Measurements from ENCODE around the gene FERMT3.

FERMT3 gene

DNA sequence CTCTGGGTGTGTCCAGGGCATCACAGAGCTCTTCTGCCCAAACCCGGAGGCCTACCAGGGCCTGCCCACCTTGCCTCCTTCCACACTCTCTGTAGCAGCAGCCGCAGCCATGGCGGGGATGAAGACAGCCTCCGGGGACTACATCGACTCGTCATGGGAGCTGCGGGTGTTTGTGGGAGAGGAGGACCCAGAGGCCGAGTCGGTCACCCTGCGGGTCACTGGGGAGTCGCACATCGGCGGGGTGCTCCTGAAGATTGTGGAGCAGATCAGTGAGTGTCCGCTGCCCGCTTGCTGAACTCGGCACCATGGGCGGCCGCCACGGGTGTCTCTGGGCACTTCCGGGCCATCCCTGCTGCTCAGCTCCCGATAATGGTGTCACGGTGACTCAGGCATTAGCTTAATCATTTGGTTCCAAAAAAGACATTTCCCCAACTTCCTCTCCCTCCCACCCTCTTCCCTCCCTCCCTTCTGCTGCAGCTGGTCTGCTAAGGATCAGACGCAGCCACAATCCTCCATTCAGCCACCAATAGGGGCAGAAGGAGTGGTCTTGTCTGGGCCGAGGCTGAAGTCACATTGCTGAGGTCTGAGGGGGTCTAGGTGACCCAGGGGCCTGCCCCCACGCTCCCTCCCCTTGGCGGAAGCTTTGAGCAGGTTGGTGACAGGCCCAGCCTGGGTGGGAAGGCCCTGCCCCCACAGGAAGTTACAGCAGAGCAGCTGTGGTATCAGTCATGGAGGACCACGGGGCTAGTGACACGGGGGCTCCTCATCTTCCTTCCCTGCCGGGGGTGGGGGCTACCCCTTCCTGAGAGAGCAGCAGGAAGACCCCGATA, 950 bp downstream of the FERMT3 start:
- Mint-ChIP-seq H3K27me3 (no peaks in the 10 kb centered on the region), H3K9me3 (ENCODE audit: low read depth) (no peaks in the 10 kb centered on the region), H3K27ac (peak overlapping the region; percentile 96), H3K36me3 (peaks cover 3% of the 10 kb centered on the region), H3K4me1 (ENCODE audit: low read depth) (peaks cover 36% of the 10 kb centered on the region), H3K4me3 (peak overlapping the region; percentile 93)

DNA sequence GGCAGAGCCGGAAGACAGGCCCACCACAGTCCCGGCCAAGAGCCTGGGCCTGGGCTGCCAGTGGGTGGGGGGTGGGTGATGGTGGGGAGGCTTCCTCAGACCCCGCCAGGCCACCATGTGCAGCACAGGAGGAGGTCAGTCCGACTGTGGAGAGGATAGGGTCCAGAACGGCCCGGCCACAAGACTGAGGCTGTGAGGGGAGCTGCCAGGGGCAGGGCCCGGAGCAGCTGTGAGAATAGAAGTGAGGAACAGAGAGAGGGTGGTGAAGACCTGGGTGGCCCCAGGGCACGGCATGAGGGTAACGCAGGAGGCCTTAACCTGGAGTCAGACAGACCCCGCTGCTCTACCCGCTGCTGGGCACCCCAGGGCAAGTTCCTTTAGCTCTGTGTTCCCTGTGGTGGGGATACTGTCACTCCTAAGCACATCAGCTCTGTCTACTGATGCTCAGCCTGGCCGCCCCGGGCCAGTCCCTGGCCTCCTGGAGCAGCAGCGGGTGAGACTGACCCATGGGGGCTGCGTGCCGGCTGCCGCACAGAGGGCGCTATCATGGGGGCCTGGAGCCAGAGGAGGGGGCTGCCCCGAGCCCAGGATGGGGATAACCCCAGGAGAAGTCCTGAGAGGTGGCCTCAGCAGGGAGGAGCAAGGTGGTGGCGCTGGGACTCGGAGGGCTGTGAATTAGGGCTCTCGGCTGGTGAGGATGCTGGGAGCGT, 1.7 kb downstream of the FERMT3 start:
- Mint-ChIP-seq H3K27me3 (no peaks in the 10 kb centered on the region), H3K4me3 (peak overlapping the region; percentile 93), H3K9me3 (ENCODE audit: low read depth) (no peaks in the 10 kb centered on the region), H3K4me1 (ENCODE audit: low read depth) (peaks cover 37% of the 10 kb centered on the region), H3K27ac (peak overlapping the region; percentile 96), H3K36me3 (peaks cover 3% of the 10 kb centered on the region)

DNA sequence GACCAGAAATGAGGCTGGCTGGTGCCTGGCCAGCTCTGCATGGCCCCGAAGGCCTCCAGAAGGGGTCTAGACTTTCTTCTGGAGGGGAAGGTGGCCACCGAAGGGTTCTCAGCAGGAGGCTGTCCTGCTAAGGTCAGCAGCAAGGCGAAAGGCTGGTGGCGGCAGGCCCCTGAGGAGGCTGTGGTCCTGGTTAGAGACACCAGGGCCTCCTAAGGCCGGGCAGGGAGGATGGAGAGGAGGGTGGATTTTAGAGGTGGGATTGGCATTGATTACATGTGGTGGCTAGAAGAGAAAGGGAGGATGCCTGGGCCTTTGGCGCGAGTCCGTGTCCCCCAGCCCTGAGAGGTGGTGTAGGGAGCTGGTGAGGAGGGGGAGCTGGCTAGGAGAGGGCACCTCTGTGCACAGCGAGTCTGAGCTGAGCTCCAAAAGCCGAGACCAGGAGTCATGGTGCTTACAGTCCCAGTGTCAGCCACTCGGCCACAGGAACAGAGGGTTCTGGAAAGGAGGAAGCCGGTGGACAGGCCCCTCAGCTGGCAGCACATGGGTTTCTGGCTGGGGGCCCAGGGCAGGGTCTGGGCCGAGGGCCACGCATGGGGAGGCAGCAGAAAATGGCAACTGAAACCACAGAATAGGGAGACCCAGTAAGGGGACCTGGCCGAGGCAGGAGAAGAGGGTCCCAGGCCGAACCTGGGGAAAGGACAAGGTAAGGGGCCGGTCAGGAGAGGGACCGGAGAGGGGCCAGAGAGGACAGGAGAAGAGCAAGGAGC, 2.5 kb downstream of the FERMT3 start:
- Mint-ChIP-seq H3K4me1 (ENCODE audit: low read depth) (peaks cover 34% of the 10 kb centered on the region), H3K27me3 (no peaks in the 10 kb centered on the region), H3K9me3 (ENCODE audit: low read depth) (no peaks in the 10 kb centered on the region), H3K27ac (peak overlapping the region; percentile 81), H3K4me3 (peak overlapping the region; percentile 93), H3K36me3 (peaks cover 4% of the 10 kb centered on the region)

DNA sequence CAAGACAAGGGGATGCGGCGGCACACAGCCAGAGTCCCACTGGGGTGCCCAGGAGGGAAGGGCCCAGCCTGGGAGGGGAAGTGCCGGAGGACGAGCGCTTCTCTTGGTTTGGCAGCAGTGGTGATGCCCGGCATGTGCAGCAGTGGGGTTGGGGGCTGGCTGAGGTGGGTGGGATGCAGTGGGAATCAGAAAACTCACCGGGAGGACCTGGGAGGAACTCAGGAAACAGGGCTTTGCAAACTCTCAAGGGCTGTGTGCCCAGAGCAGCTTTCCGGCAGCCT, 3.0 kb downstream of the FERMT3 start:
- Mint-ChIP-seq H3K27me3 (no peaks in the 10 kb centered on the region), H3K27ac (peak overlapping the region; percentile 81), H3K36me3 (peaks cover 4% of the 10 kb centered on the region), H3K4me1 (ENCODE audit: low read depth) (peaks cover 29% of the 10 kb centered on the region), H3K4me3 (no peak overlapping the region), H3K9me3 (ENCODE audit: low read depth) (no peaks in the 10 kb centered on the region)

DNA sequence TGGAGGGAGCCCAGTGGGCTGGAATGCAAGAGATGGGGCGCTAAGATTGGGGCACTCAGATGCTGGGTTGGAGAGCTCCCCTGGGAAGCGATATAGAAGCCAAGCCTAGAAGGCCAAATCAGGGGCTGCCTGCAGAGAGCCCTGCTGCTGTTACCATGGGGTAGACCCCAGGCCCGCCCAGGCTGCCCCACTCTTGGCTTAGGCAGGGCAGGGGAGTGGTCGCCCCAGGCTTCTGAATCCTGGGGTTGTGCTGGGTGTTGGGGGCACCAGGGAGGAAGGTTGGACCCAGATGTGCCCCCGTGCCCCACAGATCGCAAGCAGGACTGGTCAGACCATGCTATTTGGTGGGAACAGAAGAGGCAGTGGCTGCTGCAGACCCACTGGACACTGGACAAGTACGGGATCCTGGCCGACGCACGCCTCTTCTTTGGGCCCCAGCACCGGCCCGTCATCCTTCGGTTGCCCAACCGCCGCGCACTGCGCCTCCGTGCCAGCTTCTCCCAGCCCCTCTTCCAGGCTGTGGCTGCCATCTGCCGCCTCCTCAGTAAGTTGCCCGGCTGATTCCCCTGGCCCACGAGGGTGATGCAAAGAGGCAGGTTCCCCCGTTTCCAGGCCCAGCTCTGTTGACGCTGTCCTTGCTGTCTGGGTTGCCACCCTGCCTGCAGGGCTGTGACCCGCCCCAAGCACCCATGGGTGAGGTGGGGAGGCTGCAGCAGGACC, 3.9 kb downstream of the FERMT3 start:
- Mint-ChIP-seq H3K4me3 (no peak overlapping the region), H3K27me3 (no peaks in the 10 kb centered on the region), H3K4me1 (ENCODE audit: low read depth) (peaks cover 31% of the 10 kb centered on the region), H3K36me3 (peaks cover 2% of the 10 kb centered on the region), H3K9me3 (ENCODE audit: low read depth) (no peaks in the 10 kb centered on the region), H3K27ac (peak overlapping the region; percentile 46)

DNA sequence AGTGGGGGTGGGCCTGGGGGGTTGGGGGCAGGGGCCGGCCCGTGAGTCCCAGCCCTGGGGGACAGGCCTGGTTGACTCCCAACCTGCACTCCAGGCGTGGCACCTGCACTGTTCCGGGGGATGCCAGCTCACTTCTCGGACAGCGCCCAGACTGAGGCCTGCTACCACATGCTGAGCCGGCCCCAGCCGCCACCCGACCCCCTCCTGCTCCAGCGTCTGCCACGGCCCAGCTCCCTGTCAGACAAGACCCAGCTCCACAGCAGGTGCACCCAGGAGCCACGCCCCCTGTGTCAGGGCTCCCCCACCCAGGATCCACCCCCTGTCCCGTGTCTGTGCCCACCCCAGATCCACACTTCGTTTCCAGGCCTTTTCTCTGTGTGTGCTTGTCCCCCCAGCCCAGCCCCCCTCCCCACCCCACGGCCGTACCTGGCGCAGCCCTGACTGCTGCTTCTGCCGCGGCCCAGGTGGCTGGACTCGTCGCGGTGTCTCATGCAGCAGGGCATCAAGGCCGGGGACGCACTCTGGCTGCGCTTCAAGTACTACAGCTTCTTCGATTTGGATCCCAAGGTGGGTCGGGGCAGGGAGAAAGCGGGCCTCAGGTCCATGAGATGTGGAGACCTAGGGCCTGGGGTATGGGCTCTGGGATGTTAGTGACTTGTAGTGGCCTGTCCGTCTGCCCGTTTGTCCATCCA, 4.8 kb downstream of the FERMT3 start:
- Mint-ChIP-seq H3K27ac (no peak overlapping the region), H3K36me3 (peaks cover 2% of the 10 kb centered on the region), H3K4me3 (no peak overlapping the region), H3K9me3 (ENCODE audit: low read depth) (no peaks in the 10 kb centered on the region), H3K27me3 (no peaks in the 10 kb centered on the region), H3K4me1 (ENCODE audit: low read depth) (peaks cover 23% of the 10 kb centered on the region)

DNA sequence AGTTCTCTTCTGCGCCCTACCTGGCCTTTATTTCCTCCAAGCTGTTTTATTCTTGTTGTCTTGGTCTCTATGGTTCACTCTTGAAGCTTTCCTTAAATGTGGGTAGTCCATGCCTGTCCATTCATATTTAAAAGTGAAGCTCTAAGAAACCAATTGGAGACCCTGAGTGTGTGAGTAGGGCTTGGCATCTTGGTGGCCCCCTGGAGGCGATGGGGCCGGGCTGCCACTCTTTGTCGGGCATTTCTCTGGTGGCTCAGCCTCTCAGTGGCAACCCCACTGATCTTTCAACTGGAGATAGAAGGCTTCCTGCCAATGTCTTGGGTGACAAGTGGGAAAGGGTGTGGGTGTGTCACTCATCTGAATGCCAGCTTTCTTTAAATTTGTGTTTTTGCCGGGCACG, 10.4 kb downstream of the FERMT3 start:
- H3K27me3 Mint-ChIP-seq, result no peaks in the 10 kb centered on the region
- H3K4me1 Mint-ChIP-seq (ENCODE audit: low read depth), result peaks cover 18% of the 10 kb centered on the region
- H3K36me3 Mint-ChIP-seq, result peaks cover 2% of the 10 kb centered on the region
- no peaks in the 10 kb centered on the region for H3K9me3 Mint-ChIP-seq (ENCODE audit: low read depth)
- H3K27ac Mint-ChIP-seq, result no peak overlapping the region
- no peak overlapping the region for H3K4me3 Mint-ChIP-seq

DNA sequence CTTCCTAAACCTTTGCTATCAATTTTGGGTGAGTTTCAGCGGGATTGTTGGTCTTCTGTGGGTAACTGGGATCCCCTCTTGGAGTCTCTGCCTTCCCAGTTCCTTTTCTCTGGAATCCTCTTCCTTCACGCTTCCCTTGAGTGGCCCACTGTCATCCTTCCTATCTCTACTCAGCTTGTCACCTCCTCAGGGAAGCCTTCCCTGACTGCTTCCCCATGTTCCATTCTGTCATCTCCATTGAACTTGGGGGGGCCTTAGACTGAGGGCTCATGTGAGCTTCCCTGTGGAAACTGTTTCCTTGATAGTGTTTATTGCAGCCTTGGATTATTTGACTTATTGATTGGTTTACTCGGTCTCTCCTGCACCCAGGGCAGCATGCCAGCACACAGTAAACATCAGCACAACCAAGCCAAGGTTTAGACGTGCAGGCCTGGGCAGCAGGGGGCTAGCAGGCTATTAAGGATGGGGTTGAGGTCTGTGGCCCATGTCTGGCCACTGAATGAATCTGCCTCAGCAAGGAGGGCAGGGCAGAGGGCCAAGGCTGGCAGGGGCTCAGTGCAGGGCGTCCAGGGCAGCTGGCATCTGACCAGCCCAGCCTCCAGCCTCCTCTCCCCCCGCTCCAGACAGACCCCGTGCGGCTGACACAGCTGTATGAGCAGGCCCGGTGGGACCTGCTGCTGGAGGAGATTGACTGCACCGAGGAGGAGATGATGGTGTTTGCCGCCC, 12.3 kb downstream of the FERMT3 start:
- H3K4me3 Mint-ChIP-seq, result no peak overlapping the region
- no peaks in the 10 kb centered on the region for H3K27me3 Mint-ChIP-seq
- peaks cover 2% of the 10 kb centered on the region for H3K36me3 Mint-ChIP-seq
- no peaks in the 10 kb centered on the region for H3K9me3 Mint-ChIP-seq (ENCODE audit: low read depth)
- H3K4me1 Mint-ChIP-seq (ENCODE audit: low read depth), result peaks cover 11% of the 10 kb centered on the region
- peak overlapping the region; percentile 41 for H3K27ac Mint-ChIP-seq

DNA sequence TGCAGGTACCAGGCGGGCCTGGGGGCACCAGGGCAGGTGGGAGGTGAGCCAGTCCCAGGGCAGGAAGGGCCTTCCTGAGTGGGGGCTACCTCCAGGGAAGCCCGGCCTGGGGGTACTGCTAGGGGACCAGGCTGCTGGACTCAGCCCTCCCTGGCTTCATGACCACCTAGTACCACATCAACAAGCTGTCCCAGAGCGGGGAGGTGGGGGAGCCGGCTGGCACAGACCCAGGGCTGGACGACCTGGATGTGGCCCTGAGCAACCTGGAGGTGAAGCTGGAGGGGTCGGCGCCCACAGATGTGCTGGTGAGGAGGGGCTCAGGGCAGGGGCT, 12.8 kb downstream of the FERMT3 start:
- H3K9me3 Mint-ChIP-seq (ENCODE audit: low read depth), result no peaks in the 10 kb centered on the region
- no peak overlapping the region for H3K27ac Mint-ChIP-seq
- H3K36me3 Mint-ChIP-seq, result no peaks in the 10 kb centered on the region
- no peak overlapping the region for H3K4me3 Mint-ChIP-seq
- H3K4me1 Mint-ChIP-seq (ENCODE audit: low read depth), result peaks cover 8% of the 10 kb centered on the region
- no peaks in the 10 kb centered on the region for H3K27me3 Mint-ChIP-seq

DNA sequence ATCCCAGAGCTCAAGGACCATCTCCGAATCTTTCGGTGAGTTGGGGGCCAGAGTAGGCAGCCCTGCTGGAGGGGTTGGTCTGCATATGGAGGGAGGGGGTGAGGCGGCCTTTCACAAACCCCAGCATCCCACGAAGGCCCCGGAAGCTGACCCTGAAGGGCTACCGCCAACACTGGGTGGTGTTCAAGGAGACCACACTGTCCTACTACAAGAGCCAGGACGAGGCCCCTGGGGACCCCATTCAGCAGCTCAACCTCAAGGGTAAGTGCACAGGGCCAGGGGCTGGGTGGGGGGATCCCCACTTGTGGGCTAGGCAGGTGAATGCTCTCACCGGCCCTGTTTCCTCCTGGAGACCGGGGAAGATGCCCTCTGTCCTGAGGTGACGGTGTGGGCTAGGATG, 13.2 kb downstream of the FERMT3 start:
- Mint-ChIP-seq H3K4me1 (ENCODE audit: low read depth) (peaks cover 8% of the 10 kb centered on the region), H3K36me3 (no peaks in the 10 kb centered on the region), H3K27me3 (no peaks in the 10 kb centered on the region)

DNA sequence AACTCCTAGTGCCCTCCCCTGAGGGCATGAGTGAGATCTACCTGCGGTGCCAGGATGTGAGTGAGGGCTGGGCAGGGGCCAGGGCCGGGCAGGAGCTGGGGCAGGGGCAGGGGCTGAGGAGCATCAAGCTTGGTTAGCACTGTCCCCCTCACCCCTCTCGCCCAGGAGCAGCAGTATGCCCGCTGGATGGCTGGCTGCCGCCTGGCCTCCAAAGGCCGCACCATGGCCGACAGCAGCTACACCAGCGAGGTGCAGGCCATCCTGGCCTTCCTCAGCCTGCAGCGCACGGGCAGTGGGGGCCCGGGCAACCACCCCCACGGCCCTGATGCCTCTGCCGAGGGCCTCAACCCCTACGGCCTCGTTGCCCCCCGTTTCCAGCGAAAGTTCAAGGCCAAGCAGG, 13.8 kb downstream of the FERMT3 start:
- no peaks in the 10 kb centered on the region for H3K36me3 Mint-ChIP-seq
- no peak overlapping the region for H3K4me3 Mint-ChIP-seq
- H3K4me1 Mint-ChIP-seq (ENCODE audit: low read depth), result peaks cover 7% of the 10 kb centered on the region
- H3K9me3 Mint-ChIP-seq (ENCODE audit: low read depth), result no peaks in the 10 kb centered on the region
- no peaks in the 10 kb centered on the region for H3K27me3 Mint-ChIP-seq
- H3K27ac Mint-ChIP-seq, result no peak overlapping the region

More for the DNA sequence above, 13.2 kb downstream of the FERMT3 start:
- Mint-ChIP-seq H3K27ac (no peak overlapping the region), H3K4me3 (no peak overlapping the region), H3K9me3 (ENCODE audit: low read depth) (no peaks in the 10 kb centered on the region)

DNA sequence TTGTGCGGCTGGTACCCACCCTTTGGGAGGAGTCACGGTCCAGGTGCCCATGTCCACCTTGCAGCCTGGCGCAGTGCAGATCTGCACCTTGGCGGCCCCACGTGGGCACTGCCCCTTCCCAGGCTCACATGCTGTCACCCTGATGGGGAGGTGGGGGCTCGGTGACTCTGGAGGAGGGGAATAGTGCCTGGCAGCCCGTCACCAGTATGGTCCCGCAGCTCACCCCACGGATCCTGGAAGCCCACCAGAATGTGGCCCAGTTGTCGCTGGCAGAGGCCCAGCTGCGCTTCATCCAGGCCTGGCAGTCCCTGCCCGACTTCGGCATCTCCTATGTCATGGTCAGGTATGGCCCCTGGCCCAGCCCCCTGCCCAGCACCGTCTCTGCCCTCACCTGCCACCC, 14.3 kb downstream of the FERMT3 start:
- H3K4me3 Mint-ChIP-seq, result no peak overlapping the region
- H3K4me1 Mint-ChIP-seq (ENCODE audit: low read depth), result peaks cover 6% of the 10 kb centered on the region
- H3K9me3 Mint-ChIP-seq (ENCODE audit: low read depth), result no peaks in the 10 kb centered on the region
- no peaks in the 10 kb centered on the region for H3K27me3 Mint-ChIP-seq
- no peaks in the 10 kb centered on the region for H3K36me3 Mint-ChIP-seq
- H3K27ac Mint-ChIP-seq, result no peak overlapping the region

DNA sequence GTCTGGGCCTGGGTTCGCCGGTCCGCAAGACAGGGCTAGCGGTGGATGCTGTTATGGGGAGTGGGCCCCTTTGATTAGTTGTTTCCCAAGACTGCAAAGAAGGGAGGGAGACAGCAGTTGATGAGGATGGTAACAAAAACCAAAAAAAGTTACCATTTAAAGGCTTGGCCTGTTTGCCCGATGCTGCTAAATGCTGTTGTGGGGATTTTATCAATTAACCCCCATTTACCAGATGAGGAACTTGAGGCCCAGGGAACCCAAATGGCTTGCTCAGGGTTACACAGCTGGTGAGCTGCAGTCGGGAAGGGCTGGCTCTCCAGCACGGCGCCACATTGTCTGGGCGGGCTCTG, 16.1 kb downstream of the FERMT3 start:
- H3K27me3 Mint-ChIP-seq, result no peaks in the 10 kb centered on the region
- H3K4me3 Mint-ChIP-seq, result no peak overlapping the region
- H3K4me1 Mint-ChIP-seq (ENCODE audit: low read depth), result peaks cover 9% of the 10 kb centered on the region
- no peak overlapping the region for H3K27ac Mint-ChIP-seq
- H3K36me3 Mint-ChIP-seq, result no peaks in the 10 kb centered on the region
- H3K9me3 Mint-ChIP-seq (ENCODE audit: low read depth), result no peaks in the 10 kb centered on the region
